Cardiac fibroblast (primary cell): ENCODE data around the gene IFNL2.

ENCODE experiments used
- DNase-seq, 2 donors: peaks; one replicate each; pipeline versions ENCODE4 v3.0.0 to v3.0.0-alpha.2; 2010; ENCODE audit warnings: low read depth in 2 of 2
- H3K4me3 ChIP-seq, 2 donors: replicated peaks in 1 of 2; 1 replicate in 1 of 2; 2 replicates in 1 of 2; pipeline ENCODE4 v1.5.1; 2011; ENCODE audit warnings: low read depth in 2 of 2, low read length in 2 of 2, mild to moderate bottlenecking in 2 of 2, moderate library complexity in 1 of 2
- TF ChIP-seq, protein P1 (sequence below): IDR thresholded peaks from one replicate; pipeline ENCODE4 v1.5.1; 2011; ENCODE audit warnings: low read depth, mild to moderate bottlenecking, low read length, inconsistent platforms

Gene IFNL2

DNA sequence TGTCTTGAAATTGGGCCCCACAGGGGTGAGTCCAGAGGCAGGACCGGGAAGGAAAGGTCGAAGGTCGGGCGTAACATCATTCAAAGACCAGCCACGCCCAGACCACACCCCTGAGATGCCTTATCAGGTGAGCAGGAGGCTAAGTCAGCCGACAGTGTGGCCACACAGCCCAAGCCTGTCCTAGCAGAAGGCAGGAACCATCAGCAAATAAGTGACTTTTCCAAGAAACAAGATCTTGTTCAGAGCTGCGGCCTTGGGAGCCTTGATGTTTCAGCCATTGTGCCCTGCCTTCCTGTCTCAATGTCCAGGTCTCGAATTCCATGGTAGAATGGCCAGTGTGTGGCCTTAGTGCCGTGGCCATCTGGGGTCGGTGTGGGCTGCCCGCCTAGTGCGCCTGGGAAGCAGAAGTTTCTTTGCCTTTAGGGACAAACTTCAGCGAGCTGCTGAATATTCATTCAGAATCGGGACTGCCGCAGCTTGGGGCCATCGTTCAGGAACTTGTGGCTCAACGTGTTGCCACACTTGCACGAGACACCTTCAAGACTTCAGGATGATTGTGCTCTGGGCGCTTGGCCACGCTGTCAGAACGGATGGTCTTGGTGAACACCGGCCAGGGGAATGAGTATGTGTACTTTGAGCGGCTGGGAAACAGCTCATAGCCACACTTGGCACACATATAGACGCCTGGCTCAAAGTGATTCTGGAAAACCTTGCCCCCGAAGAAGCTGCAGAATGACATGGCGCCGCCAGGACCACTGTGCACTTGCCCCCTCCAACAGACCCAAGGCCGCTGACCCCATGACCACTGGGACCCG, 13.5 kb upstream of the IFNL2 start:
- TF ChIP-seq, protein P1, sequence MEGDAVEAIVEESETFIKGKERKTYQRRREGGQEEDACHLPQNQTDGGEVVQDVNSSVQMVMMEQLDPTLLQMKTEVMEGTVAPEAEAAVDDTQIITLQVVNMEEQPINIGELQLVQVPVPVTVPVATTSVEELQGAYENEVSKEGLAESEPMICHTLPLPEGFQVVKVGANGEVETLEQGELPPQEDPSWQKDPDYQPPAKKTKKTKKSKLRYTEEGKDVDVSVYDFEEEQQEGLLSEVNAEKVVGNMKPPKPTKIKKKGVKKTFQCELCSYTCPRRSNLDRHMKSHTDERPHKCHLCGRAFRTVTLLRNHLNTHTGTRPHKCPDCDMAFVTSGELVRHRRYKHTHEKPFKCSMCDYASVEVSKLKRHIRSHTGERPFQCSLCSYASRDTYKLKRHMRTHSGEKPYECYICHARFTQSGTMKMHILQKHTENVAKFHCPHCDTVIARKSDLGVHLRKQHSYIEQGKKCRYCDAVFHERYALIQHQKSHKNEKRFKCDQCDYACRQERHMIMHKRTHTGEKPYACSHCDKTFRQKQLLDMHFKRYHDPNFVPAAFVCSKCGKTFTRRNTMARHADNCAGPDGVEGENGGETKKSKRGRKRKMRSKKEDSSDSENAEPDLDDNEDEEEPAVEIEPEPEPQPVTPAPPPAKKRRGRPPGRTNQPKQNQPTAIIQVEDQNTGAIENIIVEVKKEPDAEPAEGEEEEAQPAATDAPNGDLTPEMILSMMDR, result no peak
- no peak for DNase-seq
- H3K4me3 ChIP-seq, result no peak overlapping the region

DNA sequence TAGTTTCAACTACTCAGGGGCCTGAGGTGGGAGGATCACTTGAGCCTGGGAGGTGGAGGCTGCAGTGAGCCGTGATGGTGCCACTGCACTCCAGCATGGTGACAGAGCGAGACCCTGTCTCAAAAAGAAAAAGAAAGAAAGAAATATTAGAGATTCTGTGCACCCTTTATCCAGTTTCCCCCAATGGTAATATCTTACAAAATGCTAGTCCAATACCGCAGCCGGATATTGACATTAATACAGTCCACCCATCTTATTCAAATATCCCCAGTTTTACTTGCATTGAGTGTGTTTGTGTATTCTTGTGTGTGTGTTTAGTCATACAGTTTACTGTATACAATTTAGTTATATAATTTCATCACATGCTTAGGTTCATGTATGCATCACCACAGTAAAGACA, 11.0 kb upstream of the IFNL2 start:
- TF ChIP-seq, protein P1, result no peak
- H3K4me3 ChIP-seq, result no peak overlapping the region
- DNase-seq, result no peak

DNA sequence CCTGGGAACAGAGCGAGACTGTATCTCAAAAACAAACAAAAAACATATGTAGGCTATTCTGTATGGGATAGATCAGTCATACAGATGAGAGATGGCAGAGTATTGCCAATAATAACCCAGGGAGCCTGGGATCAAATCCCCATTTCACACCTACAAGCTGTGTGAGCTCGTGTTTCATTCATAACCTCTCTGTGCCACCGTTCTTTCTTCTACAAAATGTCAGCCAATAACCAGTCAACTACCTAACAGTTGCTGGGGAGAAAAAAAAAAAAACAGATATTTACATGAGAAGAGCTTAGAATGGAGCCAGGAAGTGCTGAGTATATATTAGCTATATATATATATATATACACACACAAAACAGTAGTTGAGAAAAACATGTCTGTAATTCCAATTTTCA, 6.5 kb upstream of the IFNL2 start:
- no peak for DNase-seq
- no peak overlapping the region for H3K4me3 ChIP-seq
- TF ChIP-seq, protein P1, result no peak

- TF ChIP-seq, protein P1, result no peak
- no peak for DNase-seq
- no peak overlapping the region for H3K4me3 ChIP-seq
Measured at GRCh38 chr19:39262496-39262895, 5.7 kb upstream of the IFNL2 start.

DNA sequence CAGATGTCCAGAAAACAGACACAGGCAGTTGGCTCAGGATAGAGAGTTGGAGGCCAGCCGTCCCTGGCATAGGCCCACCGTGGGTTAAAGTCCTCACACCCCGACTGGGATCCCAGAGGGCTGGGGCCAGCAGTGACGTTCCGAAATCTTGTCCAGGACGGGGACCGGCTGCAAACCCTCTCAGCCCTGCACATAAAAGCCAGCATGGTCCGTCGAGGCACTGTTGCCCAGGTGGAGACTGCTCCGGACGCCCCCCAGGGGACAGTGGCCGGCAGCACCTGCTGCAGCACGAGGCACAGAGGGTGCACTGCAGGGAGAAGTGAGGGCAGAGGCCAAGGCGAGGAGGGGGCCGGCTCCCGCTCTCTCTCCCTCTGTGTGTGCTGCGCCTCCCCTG, 4.3 kb upstream of the IFNL2 start:
- no peak overlapping the region for H3K4me3 ChIP-seq
- no peak for DNase-seq
- TF ChIP-seq, protein P1, result no peak

GRCh38 chr19:39264306-39265290, 3.6 kb upstream of the IFNL2 start:
- no peak overlapping the region for H3K4me3 ChIP-seq

More at GRCh38 chr19:39264306-39265290, 3.6 kb upstream of the IFNL2 start:
- TF ChIP-seq, protein P1, result no peak
- DNase-seq, result peak in 1 of 2 donors; percentile 8
